HG02870 (cell line): ENCODE results near the gene SLC16A14.
"Not testable (repeated sequence)": the region's sequence is repeated elsewhere in the genome, so short reads cannot be mapped to it uniquely, and the experiment has no call there.

ENCODE experiments used
- ATAC-seq: cut with Tn5 transposase; IDR thresholded peaks from one replicate; pipeline ENCODE4 v1.9.1; 2021; ENCODE audit warnings: mild to moderate bottlenecking, moderate library complexity; ENCODE audit not compliant: unreplicated experiment

The SLC16A14 gene

GRCh38 chr2:230068651-230069055 is at the start of gene SLC16A14:
TSS of gene SLC16A14 (minus strand) at chr2:230068924. CDS start at chr2:230059352, 9,572 bp downstream.
- ATAC-seq, result no peak

- no peak for ATAC-seq
These were observed 38.0 kb upstream of the SLC16A14 start for GRCh38 chr2:230106771-230107170.

- ATAC-seq, result not testable (repeated sequence)
These were observed 33.2 kb upstream of the SLC16A14 start for GRCh38 chr2:230101967-230102366.

GRCh38 chr2:230097841-230098240 is 29.1 kb upstream of the SLC16A14 start:
- ATAC-seq, result no peak

- no peak for ATAC-seq
These were observed 28.7 kb upstream of the SLC16A14 start for GRCh38 chr2:230097424-230097823.

GRCh38 chr2:230090967-230091366 is 22.2 kb upstream of the SLC16A14 start:
- no peak for ATAC-seq

- no peak for ATAC-seq
These were observed 16.5 kb upstream of the SLC16A14 start for GRCh38 chr2:230085201-230085600.

GRCh38 chr2:230077851-230078547 is 9.3 kb upstream of the SLC16A14 start:
- ATAC-seq, result no peak

- ATAC-seq, result no peak
These were observed 8.1 kb upstream of the SLC16A14 start for GRCh38 chr2:230076819-230077218.

GRCh38 chr2:230075988-230076631 is 7.4 kb upstream of the SLC16A14 start:
- ATAC-seq, result no peak

- no peak for ATAC-seq
These were observed 2.7 kb upstream of the SLC16A14 start for GRCh38 chr2:230071421-230071820.

GRCh38 chr2:230069402-230069801 is 678 bp upstream of the SLC16A14 start:
- ATAC-seq, result no peak

- ATAC-seq, result no peak
These were observed 591 bp downstream of the SLC16A14 start for GRCh38 chr2:230068016-230068650.

GRCh38 chr2:230060672-230061293 is 7.9 kb downstream of the SLC16A14 start:
- ATAC-seq, result no peak

GRCh38 chr2:230053753-230054478 is 14.8 kb downstream of the SLC16A14 start:
- no peak for ATAC-seq

GRCh38 chr2:230052299-230052698 is 16.4 kb downstream of the SLC16A14 start:
- no peak for ATAC-seq

GRCh38 chr2:230050136-230050535 is 18.6 kb downstream of the SLC16A14 start:
- no peak for ATAC-seq

- no peak for ATAC-seq
These were observed 20.6 kb downstream of the SLC16A14 start for GRCh38 chr2:230048010-230048671.

- no peak for ATAC-seq
These were observed 22.2 kb downstream of the SLC16A14 start for GRCh38 chr2:230046491-230046890.

GRCh38 chr2:230043461-230043860 is 25.3 kb downstream of the SLC16A14 start:
- no peak for ATAC-seq
